ENCODE measurements around the gene MSI2.

DNA sequence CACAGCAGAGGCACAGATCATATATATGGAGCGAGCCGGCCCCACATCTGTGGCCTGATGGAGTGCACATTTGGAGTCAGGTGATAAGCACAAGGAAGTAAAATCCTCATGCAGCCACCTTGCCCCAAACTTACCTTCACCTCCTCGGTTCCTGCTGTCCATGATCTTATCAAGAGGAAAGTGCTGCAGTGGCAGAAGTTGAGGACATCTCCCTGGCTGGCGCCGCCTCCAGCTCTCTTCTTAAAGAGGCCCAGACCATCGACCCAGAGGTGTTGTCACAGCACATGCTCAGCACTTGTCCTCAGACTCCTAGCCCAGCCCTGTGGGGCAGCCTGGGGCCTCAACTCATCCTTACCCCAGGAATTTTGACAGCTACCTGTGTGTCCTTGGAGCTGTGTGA lies 276.2 kb downstream of the MSI2 start:
- TF ChIP-seq EZH2phosphoT487 (IDR thresholded peaks at IDR 0.05; ENCODE audit: borderline replicate concordance, low read depth, low read length): no peak
- TF ChIP-seq, protein P1, sequence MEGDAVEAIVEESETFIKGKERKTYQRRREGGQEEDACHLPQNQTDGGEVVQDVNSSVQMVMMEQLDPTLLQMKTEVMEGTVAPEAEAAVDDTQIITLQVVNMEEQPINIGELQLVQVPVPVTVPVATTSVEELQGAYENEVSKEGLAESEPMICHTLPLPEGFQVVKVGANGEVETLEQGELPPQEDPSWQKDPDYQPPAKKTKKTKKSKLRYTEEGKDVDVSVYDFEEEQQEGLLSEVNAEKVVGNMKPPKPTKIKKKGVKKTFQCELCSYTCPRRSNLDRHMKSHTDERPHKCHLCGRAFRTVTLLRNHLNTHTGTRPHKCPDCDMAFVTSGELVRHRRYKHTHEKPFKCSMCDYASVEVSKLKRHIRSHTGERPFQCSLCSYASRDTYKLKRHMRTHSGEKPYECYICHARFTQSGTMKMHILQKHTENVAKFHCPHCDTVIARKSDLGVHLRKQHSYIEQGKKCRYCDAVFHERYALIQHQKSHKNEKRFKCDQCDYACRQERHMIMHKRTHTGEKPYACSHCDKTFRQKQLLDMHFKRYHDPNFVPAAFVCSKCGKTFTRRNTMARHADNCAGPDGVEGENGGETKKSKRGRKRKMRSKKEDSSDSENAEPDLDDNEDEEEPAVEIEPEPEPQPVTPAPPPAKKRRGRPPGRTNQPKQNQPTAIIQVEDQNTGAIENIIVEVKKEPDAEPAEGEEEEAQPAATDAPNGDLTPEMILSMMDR (conservative IDR thresholded peaks at IDR 0.05; ENCODE audit: low read length): no peak
